ENCODE measurements around the gene CTSZ.

GRCh38 chr20:59050437-59050836 is 43.4 kb upstream of the CTSZ start:
- TF ChIP-seq CTCF (IDR thresholded peaks at IDR 0.05) (no peak), SIN3A (IDR thresholded peaks at IDR 0.05; ENCODE audit: borderline replicate concordance, insufficient read depth, low read depth, low read length) (no peak), REST (IDR thresholded peaks at IDR 0.05; ENCODE audit: insufficient read depth in 1 of 2, low read depth in 2 of 2, low read length in 1 of 2) (no peak), POLR2AphosphoS5 (IDR thresholded peaks at IDR 0.05; ENCODE audit: low read depth, low read length) (no peak), TCF7L2 (IDR thresholded peaks at IDR 0.05; ENCODE audit: low read depth, low read length) (no peak)

Measured in Panc1 (cell line).